Measurements from ENCODE around the gene RALGAPA1. TPM values are rescaled to one million over a fixed set of nuclear protein-coding genes. Genes with fewer than 3 reads are reported as not detected.
A peak's percentile ranks its signal among the peaks of the same experiment; 100 is the strongest.
"Not testable (repeated sequence)": the region's sequence is repeated elsewhere in the genome, so short reads cannot be mapped to it uniquely, and the experiment has no call there.

The RALGAPA1 gene
- total RNA-seq: 10 to 100 TPM; 28.0 to 40.1 (median 35.2) TPM
- polyA plus RNA-seq: 10 to 100 TPM in 1 of 3 donors, 1 to 10 TPM in 2; 4.3 to 12.7 (median 8.7) TPM
- long read RNA-seq, donor 1, partial matches to known transcripts: 6 of 6 reads
- long read RNA-seq, donor 1, other reads (novel, unspliced or antisense): 0 of 6 reads
- long read RNA-seq, donor 2, partial matches to known transcripts: 8 of 14 reads
- long read RNA-seq, donor 2, other reads (novel, unspliced or antisense): 6 of 14 reads

GRCh38 chr14:35808638-35809563 is at the start of gene RALGAPA1:
RALGAPA1 (minus strand) TSS chr14:35809295; CDS start chr14:35808835, 460 bp downstream.
- H3K36me3 ChIP-seq (ENCODE audit: insufficient read depth in 1 of 2, low read depth in 1 of 2); H3K27me3 ChIP-seq (ENCODE audit: insufficient read depth in 3 of 3, low read length in 2 of 3); H3K9me3 ChIP-seq; intact Hi-C loops (cut with DNase I): not testable (repeated sequence)
- peak; percentile 91 to 96 for DNase-seq
- H3K27ac ChIP-seq: peak within 1 kb of the TSS; percentile 85
- TF ChIP-seq, protein P1, sequence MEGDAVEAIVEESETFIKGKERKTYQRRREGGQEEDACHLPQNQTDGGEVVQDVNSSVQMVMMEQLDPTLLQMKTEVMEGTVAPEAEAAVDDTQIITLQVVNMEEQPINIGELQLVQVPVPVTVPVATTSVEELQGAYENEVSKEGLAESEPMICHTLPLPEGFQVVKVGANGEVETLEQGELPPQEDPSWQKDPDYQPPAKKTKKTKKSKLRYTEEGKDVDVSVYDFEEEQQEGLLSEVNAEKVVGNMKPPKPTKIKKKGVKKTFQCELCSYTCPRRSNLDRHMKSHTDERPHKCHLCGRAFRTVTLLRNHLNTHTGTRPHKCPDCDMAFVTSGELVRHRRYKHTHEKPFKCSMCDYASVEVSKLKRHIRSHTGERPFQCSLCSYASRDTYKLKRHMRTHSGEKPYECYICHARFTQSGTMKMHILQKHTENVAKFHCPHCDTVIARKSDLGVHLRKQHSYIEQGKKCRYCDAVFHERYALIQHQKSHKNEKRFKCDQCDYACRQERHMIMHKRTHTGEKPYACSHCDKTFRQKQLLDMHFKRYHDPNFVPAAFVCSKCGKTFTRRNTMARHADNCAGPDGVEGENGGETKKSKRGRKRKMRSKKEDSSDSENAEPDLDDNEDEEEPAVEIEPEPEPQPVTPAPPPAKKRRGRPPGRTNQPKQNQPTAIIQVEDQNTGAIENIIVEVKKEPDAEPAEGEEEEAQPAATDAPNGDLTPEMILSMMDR (IDR thresholded peaks at IDR 0.05): peak; percentile 38
- peaks cover 20% of the 10 kb centered on the region for H3K4me1 ChIP-seq
- peak within 1 kb of the TSS; percentile 71 for H3K4me3 ChIP-seq
- peak; percentile 97 to 100 (median 99) for ATAC-seq
- WGBS, 3 donors: 0 to 1% (median 0%) methylated on average over 40 to 56 of the region's 66 CpGs

GRCh38 chr14:35858521-35859209 is 49.6 kb upstream of the RALGAPA1 start:
- Histone ChIP-seq H3K4me3 (no peak overlapping the region), H3K4me1 (peaks cover 7% of the 10 kb centered on the region), H3K27ac (no peak overlapping the region), H3K27me3 (ENCODE audit: insufficient read depth in 3 of 3, low read length in 2 of 3) (no peaks in the 10 kb centered on the region), H3K9me3 (no peaks in the 10 kb centered on the region), H3K36me3 (ENCODE audit: insufficient read depth in 1 of 2, low read depth in 1 of 2) (peaks cover 2 to 24% of the 10 kb centered on the region in 2 donors)
- 93 to 97% (median 96%) methylated on average over 7 of the region's 7 CpGs for WGBS, 3 donors
- DNase-seq (no peak), ATAC-seq (no peak)
- TF ChIP-seq, protein P1 (IDR thresholded peaks at IDR 0.05): no peak
- intact Hi-C loops (cut with DNase I): no loop called here

DNA sequence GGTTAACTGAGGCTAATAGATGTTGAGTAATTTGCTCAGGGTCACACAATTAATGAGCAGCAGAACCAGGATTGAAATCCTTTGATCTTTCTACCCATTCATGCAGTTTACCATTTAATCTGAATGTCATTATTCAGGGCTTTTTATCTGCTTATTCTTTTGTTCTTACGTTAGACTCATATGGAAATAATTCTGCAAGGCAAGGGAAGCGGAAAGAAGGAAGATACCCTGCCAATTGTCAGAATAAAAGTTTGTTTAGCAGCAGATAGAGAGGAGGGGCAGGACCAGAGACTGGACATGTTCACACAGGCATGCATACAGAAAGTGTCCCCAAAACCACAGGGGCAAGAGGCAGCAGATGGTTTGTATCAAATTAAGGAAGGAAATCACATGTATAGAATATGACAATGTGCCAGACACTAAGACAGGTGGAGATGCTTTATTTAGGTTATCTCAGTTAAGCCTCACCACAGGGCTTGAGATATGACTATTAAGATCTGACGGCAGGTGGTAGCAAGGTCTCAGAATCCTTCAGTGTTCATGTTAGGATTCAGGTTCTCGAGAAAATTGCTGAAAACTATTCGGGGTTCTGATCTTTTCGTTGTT is 46.9 kb upstream of the RALGAPA1 start:
- no peak overlapping the region for H3K27ac ChIP-seq

DNA sequence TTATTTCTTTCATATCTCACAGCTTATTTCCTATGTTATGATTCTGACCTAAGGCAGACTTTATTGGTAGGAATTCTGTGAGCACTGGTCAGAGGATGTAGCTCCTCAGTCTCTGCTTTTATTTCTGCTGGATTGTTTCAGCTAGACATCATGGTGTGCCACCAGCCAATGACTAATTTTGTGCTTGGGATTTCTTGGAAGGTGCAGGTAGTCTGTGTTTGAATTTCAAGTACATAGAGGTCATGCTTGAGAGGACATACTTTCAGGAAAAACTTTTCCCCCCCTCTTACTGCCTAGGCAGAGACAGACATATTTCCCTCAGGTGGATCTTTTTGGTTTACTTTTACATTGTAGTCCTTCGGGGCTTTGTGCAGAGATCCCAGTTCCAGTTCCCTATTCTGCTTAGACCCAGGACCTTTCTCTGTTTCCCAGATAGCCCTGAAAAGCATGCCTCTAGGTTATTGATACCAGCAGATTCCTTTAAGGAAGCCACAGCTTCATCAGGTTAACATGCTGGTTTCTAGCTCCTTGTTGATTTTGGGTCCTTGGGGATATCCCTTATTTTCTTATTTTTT is 45.7 kb upstream of the RALGAPA1 start:
- H3K4me1 ChIP-seq: peaks cover 7% of the 10 kb centered on the region
- 71 to 100% (median 79%) methylated on average over 1 of the region's 1 CpG for WGBS, 3 donors
- H3K36me3 ChIP-seq (ENCODE audit: insufficient read depth in 1 of 2, low read depth in 1 of 2): peaks cover 0 to 9% of the 10 kb centered on the region in 2 donors
- no peak for DNase-seq
- no peak for ATAC-seq
- no peak overlapping the region for H3K4me3 ChIP-seq
- TF ChIP-seq, protein P1 (IDR thresholded peaks at IDR 0.05): no peak
- H3K27me3 ChIP-seq (ENCODE audit: insufficient read depth in 3 of 3, low read length in 2 of 3): no peaks in the 10 kb centered on the region
- intact Hi-C loops (cut with DNase I): no loop called here
- H3K9me3 ChIP-seq: no peaks in the 10 kb centered on the region
- H3K27ac ChIP-seq: no peak overlapping the region

More for the DNA sequence above, 46.9 kb upstream of the RALGAPA1 start:
- DNase-seq: no peak
- H3K36me3 ChIP-seq (ENCODE audit: insufficient read depth in 1 of 2, low read depth in 1 of 2): peaks cover 0 to 9% of the 10 kb centered on the region in 2 donors
- peaks cover 7% of the 10 kb centered on the region for H3K4me1 ChIP-seq
- H3K4me3 ChIP-seq: no peak overlapping the region
- no peaks in the 10 kb centered on the region for H3K9me3 ChIP-seq
- 63 to 73% (median 73%) methylated on average over 6 of the region's 6 CpGs for WGBS, 3 donors
- TF ChIP-seq, protein P1 (IDR thresholded peaks at IDR 0.05): no peak
- intact Hi-C loops (cut with DNase I): no loop called here
- peak in 2 of 4 donors; percentile 20 to 64 for ATAC-seq
- no peaks in the 10 kb centered on the region for H3K27me3 ChIP-seq (ENCODE audit: insufficient read depth in 3 of 3, low read length in 2 of 3)

Measured in psoas muscle (tissue), 8 donors.